Measurements from ENCODE around the gene DPYSL3.

Gene DPYSL3

GRCh38 chr5:147512659-147513379 lies 3.0 kb upstream of the DPYSL3 start:
- DNase-seq: no peak

GRCh38 chr5:147510885-147511284 lies 1.0 kb upstream of the DPYSL3 start:
- DNase-seq: no peak

GRCh38 chr5:147509041-147509709 lies 693 bp downstream of the DPYSL3 start:
- DNase-seq: no peak

- no peak for DNase-seq
Observed at GRCh38 chr5:147508711-147509040, 1.2 kb downstream of the DPYSL3 start.

- no peak for DNase-seq
Observed at GRCh38 chr5:147507480-147508126, 2.3 kb downstream of the DPYSL3 start.

GRCh38 chr5:147504535-147504934 lies 5.3 kb downstream of the DPYSL3 start:
- no peak for DNase-seq

GRCh38 chr5:147504011-147504410 lies 5.9 kb downstream of the DPYSL3 start:
- no peak for DNase-seq

- DNase-seq: no peak
Observed at GRCh38 chr5:147490989-147491388, 18.9 kb downstream of the DPYSL3 start.

- DNase-seq: no peak
Observed at GRCh38 chr5:147487031-147487750, 22.7 kb downstream of the DPYSL3 start.

- DNase-seq: no peak
Observed at GRCh38 chr5:147485814-147486213, 24.1 kb downstream of the DPYSL3 start.

- DNase-seq: no peak
Observed at GRCh38 chr5:147485046-147485445, 24.8 kb downstream of the DPYSL3 start.

GRCh38 chr5:147484708-147485020 lies 25.2 kb downstream of the DPYSL3 start:
- DNase-seq: no peak

GRCh38 chr5:147483961-147484707 lies 25.7 kb downstream of the DPYSL3 start:
- no peak for DNase-seq

GRCh38 chr5:147483188-147483790 lies 26.6 kb downstream of the DPYSL3 start:
- no peak for DNase-seq

GRCh38 chr5:147482706-147483180 lies 27.1 kb downstream of the DPYSL3 start:
- no peak for DNase-seq

- no peak for DNase-seq
Observed at GRCh38 chr5:147481874-147482705, 27.8 kb downstream of the DPYSL3 start.

- no peak for DNase-seq
Observed at GRCh38 chr5:147481376-147481775, 28.5 kb downstream of the DPYSL3 start.

GRCh38 chr5:147479949-147480348 lies 29.9 kb downstream of the DPYSL3 start:
- DNase-seq: no peak

- DNase-seq: no peak
Observed at GRCh38 chr5:147479444-147479843, 30.4 kb downstream of the DPYSL3 start.

- DNase-seq: no peak
Observed at GRCh38 chr5:147474140-147474539, 35.7 kb downstream of the DPYSL3 start.

GRCh38 chr5:147472664-147473475 lies 37.0 kb downstream of the DPYSL3 start:
- no peak for DNase-seq

Data from activated CD8-positive, alpha-beta memory T cell treated with anti-CD3 and anti-CD28 coated beads for 24 hours (primary cell).